PFSK-1 (cell line): ENCODE results near the gene TNNT3.

Experiments
- POLR2AphosphoS5 ChIP-seq: IDR thresholded peaks from 2 replicates; pipeline ENCODE4 v1.6.1; 2012; ENCODE audit warnings: low read depth, mild to moderate bottlenecking, control low read depth, low read length, moderate library complexity
- TF ChIP-seq, protein P1 (sequence below), 2 experiments: IDR thresholded peaks; 2 replicates each; pipeline versions ENCODE4 v1.6.1 to v1.8.0; 2011 to 2012; ENCODE audit warnings: low read depth in 2 of 2, low read length in 2 of 2, control low read depth in 1 of 2, inconsistent platforms in 1 of 2, mild to moderate bottlenecking in 1 of 2, moderate library complexity in 1 of 2; ENCODE audit not compliant: insufficient read depth in 1 of 2

DNA sequence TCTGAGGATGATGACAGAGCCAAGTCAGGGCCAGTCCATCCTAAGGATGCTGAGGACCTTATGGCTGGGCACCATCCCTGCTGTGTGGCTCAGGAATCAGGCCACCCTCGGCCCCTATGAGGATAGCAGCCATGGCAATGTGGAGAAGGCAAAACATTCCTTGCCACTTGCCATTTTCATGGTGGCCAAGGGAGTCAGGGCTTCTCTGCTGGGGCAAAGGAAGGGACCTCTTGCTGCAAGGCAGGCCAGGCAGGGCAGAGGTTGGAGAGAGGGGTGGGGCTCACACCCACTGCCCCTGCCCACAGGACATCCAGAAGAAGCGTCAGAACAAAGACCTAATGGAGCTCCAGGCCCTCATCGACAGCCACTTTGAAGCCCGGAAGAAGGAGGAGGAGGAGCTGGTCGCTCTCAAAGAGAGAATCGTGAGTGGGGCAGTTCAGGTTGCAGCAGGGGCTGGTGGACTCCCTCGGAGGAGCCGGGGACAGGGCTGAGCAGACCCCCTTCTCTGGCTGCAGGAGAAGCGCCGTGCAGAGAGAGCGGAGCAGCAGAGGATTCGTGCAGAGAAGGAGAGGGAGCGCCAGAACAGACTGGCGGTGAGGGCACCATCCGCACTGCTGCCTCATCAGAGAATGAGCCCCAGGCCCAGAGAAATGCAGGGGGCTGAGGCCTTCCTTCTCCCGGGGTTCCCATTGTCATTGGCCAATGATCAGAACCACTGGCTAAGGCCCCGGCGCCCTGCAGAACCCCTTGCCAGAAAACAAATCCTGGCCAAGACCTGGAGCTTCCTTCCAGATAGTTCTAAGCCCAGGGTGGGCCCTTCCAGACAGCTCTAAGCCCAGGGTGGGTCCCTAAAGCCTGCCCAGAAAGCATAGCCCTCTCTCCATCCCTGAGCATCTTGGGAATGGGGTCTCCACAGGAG, 14.2 kb downstream of the TNNT3 start:
- TF ChIP-seq, protein P1, sequence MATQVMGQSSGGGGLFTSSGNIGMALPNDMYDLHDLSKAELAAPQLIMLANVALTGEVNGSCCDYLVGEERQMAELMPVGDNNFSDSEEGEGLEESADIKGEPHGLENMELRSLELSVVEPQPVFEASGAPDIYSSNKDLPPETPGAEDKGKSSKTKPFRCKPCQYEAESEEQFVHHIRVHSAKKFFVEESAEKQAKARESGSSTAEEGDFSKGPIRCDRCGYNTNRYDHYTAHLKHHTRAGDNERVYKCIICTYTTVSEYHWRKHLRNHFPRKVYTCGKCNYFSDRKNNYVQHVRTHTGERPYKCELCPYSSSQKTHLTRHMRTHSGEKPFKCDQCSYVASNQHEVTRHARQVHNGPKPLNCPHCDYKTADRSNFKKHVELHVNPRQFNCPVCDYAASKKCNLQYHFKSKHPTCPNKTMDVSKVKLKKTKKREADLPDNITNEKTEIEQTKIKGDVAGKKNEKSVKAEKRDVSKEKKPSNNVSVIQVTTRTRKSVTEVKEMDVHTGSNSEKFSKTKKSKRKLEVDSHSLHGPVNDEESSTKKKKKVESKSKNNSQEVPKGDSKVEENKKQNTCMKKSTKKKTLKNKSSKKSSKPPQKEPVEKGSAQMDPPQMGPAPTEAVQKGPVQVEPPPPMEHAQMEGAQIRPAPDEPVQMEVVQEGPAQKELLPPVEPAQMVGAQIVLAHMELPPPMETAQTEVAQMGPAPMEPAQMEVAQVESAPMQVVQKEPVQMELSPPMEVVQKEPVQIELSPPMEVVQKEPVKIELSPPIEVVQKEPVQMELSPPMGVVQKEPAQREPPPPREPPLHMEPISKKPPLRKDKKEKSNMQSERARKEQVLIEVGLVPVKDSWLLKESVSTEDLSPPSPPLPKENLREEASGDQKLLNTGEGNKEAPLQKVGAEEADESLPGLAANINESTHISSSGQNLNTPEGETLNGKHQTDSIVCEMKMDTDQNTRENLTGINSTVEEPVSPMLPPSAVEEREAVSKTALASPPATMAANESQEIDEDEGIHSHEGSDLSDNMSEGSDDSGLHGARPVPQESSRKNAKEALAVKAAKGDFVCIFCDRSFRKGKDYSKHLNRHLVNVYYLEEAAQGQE (IDR thresholded peaks at IDR 0.05; ENCODE audit: insufficient read depth in 1 of 2, low read depth in 2 of 2, low read length in 2 of 2), result no peak
- no peak for TF ChIP-seq POLR2AphosphoS5
